RWPE2 (cell line): ENCODE measurements around the gene ARMC2.

ENCODE experiments used
- ATAC-seq: fragments of 200-7000 bp; cut with Tn5 transposase; 3 replicates; pipeline ENCODE4 v1.9.1; 2021; ENCODE audit warnings: low read depth
- DNase-seq: peaks from one replicate; pipeline ENCODE4 v3.0.0-alpha.2; 2020; ENCODE audit warnings: low spot score
- H3K27ac ChIP-seq: fragments of 450-650 bp; 2 replicates; pipeline ENCODE4 v1.5.1; 2017; ENCODE audit warnings: mild to moderate bottlenecking; ENCODE audit not compliant: poor library complexity, severe bottlenecking
- H3K27me3 ChIP-seq: fragments of 250-450 bp; sonication (Bioruptor Pico); 2 replicates; pipeline ENCODE4 v1.5.1; 2021; ENCODE audit warnings: mild to moderate bottlenecking, moderate library complexity; ENCODE audit not compliant: insufficient read depth, poor library complexity, severe bottlenecking
- H3K36me3 ChIP-seq: fragments of 250-450 bp; sonication (Bioruptor Pico); 2 replicates; pipeline ENCODE4 v1.5.1; 2020; ENCODE audit warnings: low read depth, mild to moderate bottlenecking, moderate library complexity
- H3K4me1 ChIP-seq: fragments of 250-450 bp; sonication (Bioruptor Pico); 2 replicates; pipeline ENCODE4 v1.5.1; 2021; ENCODE audit warnings: mild to moderate bottlenecking, moderate library complexity; ENCODE audit not compliant: insufficient read depth, poor library complexity, severe bottlenecking
- H3K4me3 ChIP-seq: fragments of 250-450 bp; sonication (Bioruptor Pico); 2 replicates; pipeline ENCODE4 v1.5.1; 2021; ENCODE audit warnings: mild to moderate bottlenecking, moderate library complexity; ENCODE audit not compliant: severe bottlenecking
- H3K9me3 ChIP-seq: fragments of 250-450 bp; sonication (Bioruptor Pico); 2 replicates; pipeline ENCODE4 v1.5.1; 2021; ENCODE audit warnings: mild to moderate bottlenecking, moderate library complexity; ENCODE audit not compliant: severe bottlenecking
- CTCF ChIP-seq: fragments of 450-650 bp; IDR thresholded peaks from one replicate; pipeline ENCODE4 v1.5.1; 2017; ENCODE audit warnings: mild to moderate bottlenecking, moderate library complexity; ENCODE audit not compliant: poor library complexity, severe bottlenecking

The ARMC2 gene

GRCh38 chr6:108959972-108960582 lies 111.9 kb downstream of the ARMC2 start:
- no peak for TF ChIP-seq CTCF
- Histone ChIP-seq H3K4me1 (no peaks in the 10 kb centered on the region), H3K36me3 (no peaks in the 10 kb centered on the region), H3K4me3 (no peak overlapping the region), H3K27ac (no peak overlapping the region), H3K9me3 (no peaks in the 10 kb centered on the region), H3K27me3 (no peaks in the 10 kb centered on the region)
- ATAC-seq = no peak
- no peak for DNase-seq

GRCh38 chr6:108960601-108961000 lies 112.4 kb downstream of the ARMC2 start:
- ATAC-seq (no peak), DNase-seq (no peak)
- no peaks in the 10 kb centered on the region for H3K36me3 ChIP-seq
- TF ChIP-seq CTCF = no peak
- H3K4me3 ChIP-seq = no peak overlapping the region
- H3K9me3 ChIP-seq = no peaks in the 10 kb centered on the region
- H3K4me1 ChIP-seq = no peaks in the 10 kb centered on the region
- no peak overlapping the region for H3K27ac ChIP-seq
- H3K27me3 ChIP-seq = no peaks in the 10 kb centered on the region

DNA sequence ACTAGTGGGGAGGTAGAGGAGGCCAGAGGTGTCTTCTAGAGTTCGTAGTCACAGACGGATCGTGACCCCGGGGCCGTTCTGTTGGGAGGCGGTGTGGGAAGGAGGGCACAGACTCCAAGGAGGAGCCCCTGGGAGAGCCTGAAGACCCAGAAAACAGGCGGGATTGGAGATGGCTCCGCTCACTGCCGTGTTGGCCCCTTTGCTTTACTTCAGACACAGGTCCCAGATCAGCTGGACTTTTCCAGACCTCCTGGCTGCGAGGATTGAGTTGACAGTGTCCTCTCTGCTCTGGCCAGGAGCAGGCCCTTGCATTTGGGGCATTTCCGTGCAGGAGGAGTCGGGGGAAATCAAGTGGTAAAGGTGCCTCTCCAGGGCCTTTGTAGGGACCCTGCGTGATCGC lies 112.9 kb downstream of the ARMC2 start:
- Histone ChIP-seq H3K4me3 (no peak overlapping the region), H3K4me1 (no peaks in the 10 kb centered on the region), H3K9me3 (no peaks in the 10 kb centered on the region), H3K27ac (no peak overlapping the region), H3K36me3 (no peaks in the 10 kb centered on the region), H3K27me3 (no peaks in the 10 kb centered on the region)
- DNase-seq = no peak
- no peak for TF ChIP-seq CTCF
- ATAC-seq = no peak

- no peak for DNase-seq
- no peak overlapping the region for H3K27ac ChIP-seq
- no peaks in the 10 kb centered on the region for H3K36me3 ChIP-seq
Observed at GRCh38 chr6:108961985-108962384, 113.8 kb downstream of the ARMC2 start.

More at GRCh38 chr6:108961985-108962384, 113.8 kb downstream of the ARMC2 start:
- no peaks in the 10 kb centered on the region for H3K27me3 ChIP-seq
- no peak overlapping the region for H3K4me3 ChIP-seq
- H3K9me3 ChIP-seq = no peaks in the 10 kb centered on the region
- TF ChIP-seq CTCF = no peak
- no peak for ATAC-seq
- H3K4me1 ChIP-seq = no peaks in the 10 kb centered on the region
